Fibroblast of lung (primary cell): Measurements from ENCODE around the gene CD248. TPM values are rescaled to one million over a fixed set of nuclear protein-coding genes. Genes with fewer than 3 reads are reported as not detected.
"Not testable (repeated sequence)": the region's sequence is repeated elsewhere in the genome, so short reads cannot be mapped to it uniquely, and the experiment has no call there.

Experiments
- DNase-seq, 2 donors: peaks; one replicate each; pipeline versions ENCODE4 v3.0.0 to v3.0.0-alpha.2; 2010; ENCODE audit warnings: low read depth in 2 of 2
- H2AFZ ChIP-seq: 2 replicates; pipeline ENCODE4 v1.5.1; 2012; ENCODE audit warnings: low read length, control low read depth, inconsistent platforms
- H3K27ac ChIP-seq: 2 replicates; pipeline ENCODE4 v1.5.1; 2011; ENCODE audit warnings: low read length, control low read depth; ENCODE audit not compliant: insufficient read depth
- H3K27me3 ChIP-seq: 2 replicates; pipeline ENCODE4 v1.5.1; 2011; ENCODE audit warnings: mild to moderate bottlenecking, low read length; ENCODE audit not compliant: control insufficient read depth, insufficient read depth
- H3K36me3 ChIP-seq: 2 replicates; pipeline ENCODE4 v1.5.1; 2011; ENCODE audit warnings: low read length; ENCODE audit not compliant: control insufficient read depth, insufficient read depth
- H3K4me1 ChIP-seq: 2 replicates; pipeline ENCODE4 v1.5.1; 2011; ENCODE audit warnings: low read length; ENCODE audit not compliant: control insufficient read depth, insufficient read depth; ENCODE audit errors: extremely low read depth
- H3K4me2 ChIP-seq: 2 replicates; pipeline ENCODE4 v1.5.1; 2011; ENCODE audit warnings: low read length, control low read depth; ENCODE audit not compliant: insufficient read depth; ENCODE audit errors: extremely low read depth
- H3K4me3 ChIP-seq, 4 experiments: fragments of 200-600 bp in 1 of 4; sonication (generic) in 1 of 4; replicated peaks in 1 of 4; 2 replicates each; pipeline ENCODE4 v1.5.1; 2011 to 2016; ENCODE audit warnings: low read length in 4 of 4, low read depth in 3 of 4, mild to moderate bottlenecking in 3 of 4, control low read depth in 2 of 4, inconsistent platforms in 1 of 4, mixed read lengths in 1 of 4; ENCODE audit not compliant: insufficient read depth in 1 of 4; ENCODE audit errors: control extremely low read depth in 1 of 4
- H3K79me2 ChIP-seq: 2 replicates; pipeline ENCODE4 v1.5.1; 2012; ENCODE audit warnings: mild to moderate bottlenecking, low read length, inconsistent platforms; ENCODE audit not compliant: control insufficient read depth, insufficient read depth
- H3K9ac ChIP-seq: 2 replicates; pipeline ENCODE4 v1.5.1; 2011; ENCODE audit warnings: mild to moderate bottlenecking, low read length, control low read depth; ENCODE audit not compliant: insufficient read depth
- H3K9me3 ChIP-seq: 2 replicates; pipeline ENCODE4 v1.5.1; 2012; ENCODE audit warnings: low read depth, low read length; ENCODE audit not compliant: control insufficient read depth, insufficient read depth
- H4K20me1 ChIP-seq: 2 replicates; pipeline ENCODE4 v1.5.1; 2011; ENCODE audit warnings: low read length; ENCODE audit not compliant: control insufficient read depth, insufficient read depth; ENCODE audit errors: extremely low read depth
- CTCF ChIP-seq, 2 donors: IDR thresholded peaks in 1 of 2; conservative IDR thresholded peaks in 1 of 2; 1 replicate in 1 of 2; 2 replicates in 1 of 2; pipeline ENCODE4 v1.5.1; 2011 to 2012; ENCODE audit warnings: low read length in 2 of 2, control low read depth in 1 of 2, inconsistent platforms in 1 of 2, low read depth in 1 of 2, mild to moderate bottlenecking in 1 of 2
- EZH2 ChIP-seq: IDR thresholded peaks from 2 replicates; pipeline ENCODE4 v1.5.1; 2012; ENCODE audit warnings: low read length, control low read depth, mild to moderate bottlenecking; ENCODE audit errors: missing control alignments
- polyA plus RNA-seq, 2 donors: library from polyadenylated mRNA; depleted of rRNA in 1 of 2; stranded (reverse) in 1 of 2; unstranded in 1 of 2; fragments of >200 nt; gene quantifications; 2 replicates each; pipeline ENCODE4 v1.2.1, GENCODE V29; 2011 to 2012; ENCODE audit warnings: missing spikeins in 1 of 2
- total RNA-seq: library from RNA; depleted of rRNA; stranded (reverse); fragments of >200 nt; gene quantifications from 2 replicates; pipeline ENCODE4 v1.2.1, GENCODE V29; 2014

Gene CD248
- total and polyA plus RNA-seq, 2 donors (not counting 1 experiment from before 2014, with no cell fraction given): 95.6 to 132 TPM

DNA sequence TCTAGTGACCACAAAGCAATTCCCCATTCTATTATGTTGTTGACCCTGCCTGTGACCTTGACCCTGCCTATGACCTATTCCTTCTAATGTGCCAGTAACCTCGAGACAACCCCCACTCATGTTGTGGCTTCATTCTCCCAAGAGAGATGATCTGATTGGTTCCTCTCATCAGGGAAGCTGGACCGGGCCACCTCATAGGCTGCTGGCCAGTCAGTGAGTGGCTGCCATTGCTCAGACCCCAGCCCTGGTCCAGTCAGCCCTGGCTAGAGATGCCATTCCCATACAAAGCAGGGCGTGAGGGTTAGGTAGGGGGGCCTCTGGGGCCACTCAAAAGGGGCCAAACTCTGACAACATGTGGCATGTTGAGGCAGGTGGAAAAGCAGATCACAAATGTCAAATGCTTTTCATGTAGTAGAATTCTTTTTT, 42.8 kb upstream of the CD248 start:
- no peak for TF ChIP-seq CTCF (conservative IDR thresholded peaks at IDR 0.05 in 1 of 2, IDR thresholded peaks at IDR 0.05 in 1 of 2; ENCODE audit: low read depth in 1 of 2, low read length in 2 of 2)
- no peak for TF ChIP-seq EZH2
- no peak overlapping the region for H3K9ac ChIP-seq
- no peak overlapping the region for H3K27ac ChIP-seq
- no peaks in the 10 kb centered on the region for H4K20me1 ChIP-seq
- H2AFZ ChIP-seq: no peak overlapping the region
- H3K4me3 ChIP-seq: no peak overlapping the region
- no peak overlapping the region for H3K4me2 ChIP-seq
- no peaks in the 10 kb centered on the region for H3K4me1 ChIP-seq
- no peaks in the 10 kb centered on the region for H3K79me2 ChIP-seq
- DNase-seq: no peak
- H3K36me3 ChIP-seq: no peaks in the 10 kb centered on the region
- no peaks in the 10 kb centered on the region for H3K27me3 ChIP-seq
- no peaks in the 10 kb centered on the region for H3K9me3 ChIP-seq

GRCh38 chr11:66350560-66351235, 33.9 kb upstream of the CD248 start:
- H3K79me2 ChIP-seq, H3K36me3 ChIP-seq, H3K27ac ChIP-seq, H3K4me3 ChIP-seq, DNase-seq, H3K4me1 ChIP-seq, H3K9ac ChIP-seq, H3K27me3 ChIP-seq, H2AFZ ChIP-seq, H3K9me3 ChIP-seq, H4K20me1 ChIP-seq, H3K4me2 ChIP-seq: not testable (repeated sequence)

- Histone ChIP-seq H3K4me3 (no peak overlapping the region), H3K27ac (no peak overlapping the region), H4K20me1 (no peaks in the 10 kb centered on the region), H3K36me3 (no peaks in the 10 kb centered on the region), H3K79me2 (peaks cover 8% of the 10 kb centered on the region), H3K27me3 (no peaks in the 10 kb centered on the region), H3K4me2 (no peak overlapping the region), H3K9ac (no peak overlapping the region), H3K4me1 (peaks cover 16% of the 10 kb centered on the region), H2AFZ (no peak overlapping the region), H3K9me3 (no peaks in the 10 kb centered on the region)
- no peak for DNase-seq
- TF ChIP-seq CTCF (conservative IDR thresholded peaks at IDR 0.05 in 1 of 2, IDR thresholded peaks at IDR 0.05 in 1 of 2; ENCODE audit: low read depth in 1 of 2, low read length in 2 of 2): no peak
- no peak for TF ChIP-seq EZH2
These were observed 32.2 kb upstream of the CD248 start for GRCh38 chr11:66349084-66349386.
